Bone marrow (tissue), 2 donors: Measurements from ENCODE around the gene TRIO.
A peak's percentile ranks its signal among the peaks of the same experiment; 100 is the strongest.

ENCODE experiments used
- DNase-seq, 2 donors: peaks; one replicate each; lab custom pipeline; 2025; lab: John Stamatoyannopoulos, UW

The TRIO gene

GRCh38 chr5:14247054-14247386 lies 103.9 kb downstream of the TRIO start:
- no peak for DNase-seq

- no peak for DNase-seq
These were observed 106.3 kb downstream of the TRIO start for GRCh38 chr5:14249258-14250082.

- no peak for DNase-seq
These were observed 107.0 kb downstream of the TRIO start for GRCh38 chr5:14250084-14250695.

DNA sequence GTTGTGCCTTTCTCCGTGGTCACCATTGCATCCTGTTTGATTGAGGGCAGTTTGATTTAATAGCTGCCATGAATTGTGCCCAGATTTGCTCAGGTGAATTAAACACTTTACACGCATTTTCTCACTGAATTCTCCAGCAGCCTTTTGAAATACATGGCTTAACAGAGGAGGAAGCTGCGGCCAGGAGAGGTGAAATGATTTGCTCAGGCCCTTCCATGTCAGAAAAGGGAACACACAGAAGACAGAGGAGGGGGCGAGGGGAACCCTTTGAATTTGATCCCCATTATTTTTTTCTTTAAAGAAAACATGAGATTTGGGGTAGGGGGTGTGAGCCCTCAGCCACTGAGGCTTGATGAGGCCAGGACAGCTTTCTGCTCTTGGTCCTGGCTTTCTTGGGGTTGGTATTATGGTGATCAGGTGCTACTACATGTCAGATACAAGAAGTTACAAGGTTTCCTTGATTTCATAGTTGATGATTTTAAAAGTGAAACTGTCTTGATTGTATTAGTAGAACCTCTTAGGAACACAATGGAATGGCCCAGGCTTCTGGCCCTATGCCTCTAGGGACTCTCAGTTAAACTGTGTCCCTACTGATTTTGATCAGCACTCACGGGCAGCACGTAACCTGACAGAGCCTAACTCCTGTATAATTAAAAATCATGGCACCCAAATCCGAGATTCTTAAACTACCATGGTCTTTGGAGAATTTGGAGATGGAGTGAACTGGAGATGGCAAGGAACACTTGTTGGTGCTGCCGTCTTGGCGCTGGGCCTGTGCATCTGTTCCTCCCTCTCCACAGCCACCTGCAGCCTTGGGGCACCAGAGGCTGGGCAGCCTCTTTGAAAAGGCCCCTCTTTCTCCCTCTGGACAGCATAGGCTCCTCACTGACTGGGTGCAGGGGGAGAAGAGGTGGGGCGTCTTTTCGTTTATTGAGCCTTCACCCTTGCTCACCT lies 107.9 kb downstream of the TRIO start:
- DNase-seq = peak in 1 of 2 donors; percentile 14

DNA sequence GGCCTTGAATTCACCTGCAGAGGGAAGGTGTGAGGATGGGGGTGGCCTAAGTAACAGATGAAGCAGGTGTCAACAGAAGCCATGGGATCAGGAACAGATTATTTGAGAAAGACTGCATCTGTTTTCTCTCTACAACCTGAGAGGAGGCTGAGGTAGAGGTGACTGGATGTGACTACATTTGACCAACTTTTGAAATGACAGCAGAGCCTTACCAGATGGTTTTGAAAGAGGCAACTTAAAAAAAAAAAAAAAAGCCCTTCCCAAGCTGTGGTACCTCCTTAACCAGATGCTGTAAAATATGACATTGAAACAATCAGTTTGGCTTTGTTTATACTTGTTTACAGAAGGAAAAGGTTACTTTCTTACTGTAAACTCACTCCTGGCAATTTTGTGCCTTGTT lies 108.6 kb downstream of the TRIO start:
- no peak for DNase-seq

DNA sequence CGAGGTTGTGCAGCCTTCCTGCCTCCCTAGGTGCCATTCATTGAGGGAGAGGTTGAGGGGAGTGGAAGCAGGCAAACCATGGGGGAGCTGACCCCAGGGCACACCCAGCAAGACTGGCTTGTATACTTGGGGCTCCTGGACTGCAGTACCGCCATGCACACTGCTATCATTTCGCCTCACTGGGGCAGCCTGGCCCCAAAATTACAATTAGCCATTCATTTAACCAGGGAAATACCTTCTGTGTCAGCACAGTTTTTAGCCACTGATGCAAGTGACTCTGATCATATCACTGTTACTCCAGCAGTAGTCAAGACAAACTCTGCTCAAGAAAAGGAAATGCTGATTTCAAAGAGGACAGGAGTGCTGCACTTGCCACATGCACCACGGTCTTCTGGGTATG lies 109.7 kb downstream of the TRIO start:
- DNase-seq = no peak

- no peak for DNase-seq
These were observed 111.5 kb downstream of the TRIO start for GRCh38 chr5:14254686-14255085.

GRCh38 chr5:14256026-14256690 lies 113.0 kb downstream of the TRIO start:
- no peak for DNase-seq

GRCh38 chr5:14256756-14257393 lies 113.7 kb downstream of the TRIO start:
- DNase-seq = no peak

DNA sequence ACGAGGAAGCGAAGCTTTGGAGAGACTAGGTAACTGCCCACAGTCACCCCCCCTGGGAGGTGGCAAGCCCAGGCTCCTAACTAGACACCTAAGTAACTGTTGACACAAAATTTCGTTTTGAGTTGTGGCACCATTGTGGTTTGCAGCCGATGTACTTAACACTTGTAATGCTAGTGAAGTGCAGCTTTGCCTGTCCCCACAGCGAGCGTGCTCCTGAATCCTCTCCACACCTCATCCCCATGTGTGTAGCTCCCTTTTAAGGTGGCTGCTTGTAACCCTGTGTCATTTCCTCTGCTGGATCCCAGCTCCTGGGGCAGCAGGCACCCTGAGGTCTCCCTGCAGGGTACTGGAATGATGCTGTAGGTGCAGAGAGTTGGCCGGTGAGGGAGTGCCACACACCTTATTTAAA lies 114.9 kb downstream of the TRIO start:
- no peak for DNase-seq

DNA sequence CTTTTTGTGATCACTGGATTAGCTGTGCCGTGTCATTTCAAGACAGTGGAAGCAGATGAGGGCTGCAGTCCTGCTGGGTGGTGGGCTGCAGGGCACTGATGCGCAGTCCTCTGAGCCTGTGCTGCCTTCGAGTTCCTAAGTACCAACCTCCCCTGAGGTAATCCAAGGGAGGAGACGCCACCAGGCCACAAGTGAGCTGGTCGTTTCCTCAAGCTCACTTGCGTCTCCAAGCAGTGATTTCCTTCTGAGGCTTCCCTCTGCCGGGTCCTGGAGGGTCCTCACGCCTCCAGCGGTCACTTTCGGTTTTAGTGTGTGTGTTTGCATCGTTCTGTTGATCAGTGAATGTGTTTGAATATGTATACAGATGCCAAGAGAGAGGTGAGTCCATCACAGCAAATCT lies 115.7 kb downstream of the TRIO start:
- no peak for DNase-seq

DNA sequence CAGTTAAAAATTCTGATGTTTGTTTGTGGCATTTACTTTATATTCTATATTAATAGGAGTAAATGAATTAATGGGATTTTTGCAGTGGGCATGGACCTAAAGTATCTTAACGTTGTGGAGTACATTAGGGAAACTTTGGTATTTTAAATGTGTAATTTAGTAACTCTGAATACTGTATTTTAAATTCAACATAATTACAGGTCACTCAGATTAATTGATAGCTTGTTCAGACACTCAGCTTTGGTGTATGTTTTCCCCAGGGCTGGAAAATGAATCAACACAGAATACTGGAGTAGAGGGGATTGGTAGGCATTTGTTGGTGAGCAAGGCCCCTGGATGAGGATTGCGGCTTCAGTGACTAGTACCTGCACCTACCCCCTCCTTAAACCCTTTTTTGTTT lies 117.5 kb downstream of the TRIO start:
- DNase-seq = no peak

- DNase-seq = no peak
These were observed 118.1 kb downstream of the TRIO start for GRCh38 chr5:14261235-14261634.

GRCh38 chr5:14261856-14262611 lies 118.9 kb downstream of the TRIO start:
- no peak for DNase-seq

DNA sequence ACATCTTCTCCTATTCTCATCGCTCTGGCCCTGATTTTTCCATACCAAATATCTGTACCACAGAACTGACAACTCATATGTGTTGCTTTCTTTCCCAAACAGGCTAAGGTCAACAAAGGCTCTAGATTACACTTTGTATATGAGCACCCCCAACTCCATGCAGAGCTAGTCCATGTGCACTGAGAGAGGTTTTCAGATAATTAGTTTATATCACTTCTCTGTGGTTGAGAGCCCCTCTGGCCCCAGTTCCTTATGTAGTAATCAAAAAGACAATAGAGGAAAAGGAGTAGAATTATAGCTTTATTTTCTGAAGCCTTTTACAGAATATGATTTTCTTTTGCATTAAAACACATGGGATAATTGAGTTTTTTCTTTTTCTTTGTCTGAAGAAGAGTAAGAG lies 120.0 kb downstream of the TRIO start:
- DNase-seq = no peak

GRCh38 chr5:14263699-14264098 lies 120.6 kb downstream of the TRIO start:
- no peak for DNase-seq

DNA sequence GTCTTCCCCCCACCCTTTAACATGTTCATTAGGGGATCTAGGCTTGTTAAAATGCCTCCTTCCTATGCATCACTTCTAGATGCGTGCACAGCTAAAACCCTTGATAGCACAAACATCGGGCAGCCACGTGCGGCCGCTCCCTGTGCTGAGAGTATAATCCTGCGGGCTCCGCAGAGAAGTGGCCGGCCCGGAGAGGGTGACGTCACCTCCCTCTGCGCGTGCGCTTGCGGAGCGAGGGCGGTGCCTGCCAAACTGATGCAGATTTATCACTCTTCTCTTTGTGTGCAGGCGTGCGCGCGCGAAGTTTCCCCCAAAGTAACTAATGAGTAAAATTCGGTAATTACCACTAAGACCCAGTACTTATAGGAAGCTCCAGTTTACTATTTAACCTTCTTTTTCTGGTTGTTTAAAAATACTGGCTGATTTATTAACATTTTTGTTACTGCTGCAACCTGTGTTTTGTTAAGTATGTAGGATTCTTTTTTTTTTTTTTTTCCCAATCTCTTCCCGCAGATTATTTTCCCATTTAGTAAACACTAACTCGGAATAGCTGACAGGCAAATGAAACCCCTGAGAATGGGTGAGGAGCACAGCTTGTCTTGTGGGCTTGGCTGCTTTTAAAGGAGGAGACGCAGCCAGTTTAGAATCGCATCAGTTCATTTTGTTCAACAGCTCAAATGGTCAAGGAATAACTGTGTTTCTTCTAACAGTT lies 121.6 kb downstream of the TRIO start:
- DNase-seq = peak; percentile 59 to 63

DNA sequence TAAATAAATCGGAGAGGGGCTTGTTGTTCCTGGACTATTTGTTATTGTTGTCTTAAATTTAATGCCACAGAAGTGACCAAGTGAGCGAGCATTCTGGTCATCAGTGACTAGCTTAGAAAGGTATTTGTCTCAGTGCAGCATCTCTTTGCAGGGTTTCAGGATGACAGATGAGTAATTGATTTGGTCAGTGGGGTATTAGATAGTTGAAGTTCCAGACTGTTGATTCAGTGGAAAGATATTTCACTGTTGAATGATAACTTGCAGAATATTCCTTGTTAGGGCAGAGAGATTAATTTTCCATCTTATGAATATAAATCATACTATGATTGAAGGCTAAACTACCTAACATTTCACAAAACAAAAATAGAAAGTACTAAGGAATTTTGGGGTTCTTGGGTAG lies 122.4 kb downstream of the TRIO start:
- no peak for DNase-seq

- DNase-seq = no peak
These were observed 123.0 kb downstream of the TRIO start for GRCh38 chr5:14266171-14266570.

GRCh38 chr5:14266686-14267085 lies 123.5 kb downstream of the TRIO start:
- DNase-seq = no peak
